Activated B cell treated with CpG ODN at 0.5 μM for 24 hours (primary cell): ENCODE data around the gene IKBKE. TPM values are rescaled to one million over a fixed set of nuclear protein-coding genes. Genes with fewer than 3 reads are reported as not detected.

Source experiments
- ATAC-seq: fragments of 200-7000 bp; cut with Tn5 transposase; one replicate; pipeline ENCODE4 v1.10.0; 2021; ENCODE audit warnings: low read depth, mild to moderate bottlenecking, moderate library complexity
- CTCF ChIA-PET: fragments of 350-600 bp; sonication (Branson Sonifier 250); formaldehyde crosslinking; loops from one replicate; lab custom pipeline; 2021; ENCODE audit warnings: antibody characterized with exemption; lab: Charles Lee
- POLR2A ChIA-PET: fragments of 350-600 bp; sonication (Branson Sonifier 250); formaldehyde crosslinking; loops from one replicate; lab custom pipeline; 2021; ENCODE audit warnings: antibody characterized with exemption; lab: Charles Lee
- DNase-seq: peaks from one replicate; pipeline ENCODE4 v3.0.0; 2022
- H3K27ac Mint-ChIP-seq: one replicate; pipeline ENCODE4 v1.8.0; 2020; ENCODE audit warnings: mixed read lengths
- H3K27me3 Mint-ChIP-seq: one replicate; pipeline ENCODE4 v1.8.0; 2021; ENCODE audit warnings: mixed read lengths
- H3K36me3 Mint-ChIP-seq: one replicate; pipeline ENCODE4 v1.8.0; 2021; ENCODE audit warnings: low read depth, mixed read lengths
- H3K4me1 Mint-ChIP-seq: one replicate; pipeline ENCODE4 v1.8.0; 2021; ENCODE audit warnings: mixed read lengths
- H3K4me3 Mint-ChIP-seq: one replicate; pipeline ENCODE4 v1.8.0; 2020; ENCODE audit warnings: mild to moderate bottlenecking, mixed read lengths
- H3K9me3 Mint-ChIP-seq: one replicate; pipeline ENCODE4 v1.8.0; 2020; ENCODE audit warnings: mixed read lengths
- intact Hi-C: fragments of 100-400 bp; cut with micrococcal nuclease; formaldehyde crosslinking; loops from one replicate; pipeline ENCODE4 v1.15.1; 2024
- total RNA-seq: library from RNA; stranded (reverse); gene quantifications from 2 replicates; pipeline ENCODE4 v1.2.3, GENCODE V29; 2022
- TF ChIP-seq, protein P1 (sequence below): fragments of 200-600 bp; IDR thresholded peaks from one replicate; pipeline ENCODE4 v1.8.0; 2022; ENCODE audit warnings: antibody characterized with exemption, mild to moderate bottlenecking

The IKBKE gene
- total RNA-seq, 1 donor from 2014 or later, result 56.3 TPM

DNA sequence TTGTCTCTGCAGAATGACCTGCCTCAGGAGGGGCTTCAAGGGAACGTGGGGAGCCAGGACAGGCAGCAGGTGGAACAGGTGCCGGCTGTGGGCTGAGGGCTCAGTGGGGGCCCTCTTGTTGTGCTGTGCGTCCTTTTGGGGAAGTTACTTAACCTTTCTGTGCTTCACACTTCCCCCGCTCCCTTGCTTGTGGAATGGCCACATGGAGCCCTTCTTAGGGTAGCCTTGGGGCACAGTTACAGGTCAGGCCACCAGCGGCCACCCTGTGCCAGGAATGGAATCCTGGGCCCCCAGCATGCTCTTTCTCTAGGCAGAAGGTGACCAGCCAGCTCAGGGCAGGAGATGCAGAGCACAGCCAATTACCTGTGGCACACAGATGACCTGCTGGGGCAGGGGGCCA, 2.6 kb downstream of the IKBKE start:
- no peak for DNase-seq
- ChIA-PET POLR2A (no interaction called here), CTCF (no interaction called here)
- H3K27ac Mint-ChIP-seq, result peak overlapping the region; percentile 93
- TF ChIP-seq, protein P1, sequence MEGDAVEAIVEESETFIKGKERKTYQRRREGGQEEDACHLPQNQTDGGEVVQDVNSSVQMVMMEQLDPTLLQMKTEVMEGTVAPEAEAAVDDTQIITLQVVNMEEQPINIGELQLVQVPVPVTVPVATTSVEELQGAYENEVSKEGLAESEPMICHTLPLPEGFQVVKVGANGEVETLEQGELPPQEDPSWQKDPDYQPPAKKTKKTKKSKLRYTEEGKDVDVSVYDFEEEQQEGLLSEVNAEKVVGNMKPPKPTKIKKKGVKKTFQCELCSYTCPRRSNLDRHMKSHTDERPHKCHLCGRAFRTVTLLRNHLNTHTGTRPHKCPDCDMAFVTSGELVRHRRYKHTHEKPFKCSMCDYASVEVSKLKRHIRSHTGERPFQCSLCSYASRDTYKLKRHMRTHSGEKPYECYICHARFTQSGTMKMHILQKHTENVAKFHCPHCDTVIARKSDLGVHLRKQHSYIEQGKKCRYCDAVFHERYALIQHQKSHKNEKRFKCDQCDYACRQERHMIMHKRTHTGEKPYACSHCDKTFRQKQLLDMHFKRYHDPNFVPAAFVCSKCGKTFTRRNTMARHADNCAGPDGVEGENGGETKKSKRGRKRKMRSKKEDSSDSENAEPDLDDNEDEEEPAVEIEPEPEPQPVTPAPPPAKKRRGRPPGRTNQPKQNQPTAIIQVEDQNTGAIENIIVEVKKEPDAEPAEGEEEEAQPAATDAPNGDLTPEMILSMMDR, result no peak
- peaks cover 53% of the 10 kb centered on the region for H3K36me3 Mint-ChIP-seq
- no peaks in the 10 kb centered on the region for H3K9me3 Mint-ChIP-seq
- no peak for ATAC-seq
- peaks cover 48% of the 10 kb centered on the region for H3K4me1 Mint-ChIP-seq
- H3K4me3 Mint-ChIP-seq, result peak overlapping the region; percentile 5
- intact Hi-C loops, result loop anchor here (5.0 kb wide), 1 partner anchor 204 kb away; no protein-coding TSS in a partner anchor
- H3K27me3 Mint-ChIP-seq, result no peaks in the 10 kb centered on the region

DNA sequence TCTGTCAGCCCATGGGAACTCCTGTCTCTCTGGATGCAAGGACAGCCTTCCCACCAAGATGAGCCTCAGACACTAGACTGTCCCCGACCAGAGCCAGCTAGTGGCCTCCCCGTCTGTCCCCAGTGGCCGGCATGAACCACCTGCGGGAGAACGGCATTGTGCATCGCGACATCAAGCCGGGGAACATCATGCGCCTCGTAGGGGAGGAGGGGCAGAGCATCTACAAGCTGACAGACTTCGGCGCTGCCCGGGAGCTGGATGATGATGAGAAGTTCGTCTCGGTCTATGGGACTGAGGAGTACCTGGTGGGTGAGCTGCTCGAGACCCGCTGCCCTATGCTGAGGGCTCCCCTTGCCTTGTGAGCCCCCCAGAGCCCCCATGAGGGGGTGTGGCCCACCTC, 5.8 kb downstream of the IKBKE start:
- H3K9me3 Mint-ChIP-seq, result no peaks in the 10 kb centered on the region
- ChIA-PET CTCF (interaction anchor here (7.2 kb wide), 1 partner anchor 107 kb away, joined by 84 read pairs; no protein-coding TSS in a partner anchor), POLR2A (no interaction called here)
- H3K4me1 Mint-ChIP-seq, result peaks cover 34% of the 10 kb centered on the region
- intact Hi-C loops, result no loop called here
- no peak for ATAC-seq
- no peak overlapping the region for H3K27ac Mint-ChIP-seq
- no peak for DNase-seq
- no peaks in the 10 kb centered on the region for H3K27me3 Mint-ChIP-seq
- peaks cover 80% of the 10 kb centered on the region for H3K36me3 Mint-ChIP-seq
- TF ChIP-seq, protein P1, result no peak
- no peak overlapping the region for H3K4me3 Mint-ChIP-seq

DNA sequence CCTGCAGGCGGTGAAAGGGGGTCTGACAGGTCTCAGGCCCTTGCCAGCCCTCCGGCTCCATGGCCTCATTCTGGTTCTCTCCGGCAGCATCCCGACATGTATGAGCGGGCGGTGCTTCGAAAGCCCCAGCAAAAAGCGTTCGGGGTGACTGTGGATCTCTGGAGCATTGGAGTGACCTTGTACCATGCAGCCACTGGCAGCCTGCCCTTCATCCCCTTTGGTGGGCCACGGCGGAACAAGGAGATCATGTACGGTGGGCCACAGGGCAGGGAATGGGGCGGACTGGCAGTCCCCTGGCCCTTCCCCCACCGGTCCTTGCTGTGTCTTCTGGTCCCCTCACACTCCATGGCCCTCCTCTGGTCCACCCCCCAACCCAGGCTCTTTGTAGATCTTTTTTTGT, 6.3 kb downstream of the IKBKE start:
- no peaks in the 10 kb centered on the region for H3K27me3 Mint-ChIP-seq
- peaks cover 33% of the 10 kb centered on the region for H3K4me1 Mint-ChIP-seq
- H3K36me3 Mint-ChIP-seq, result peaks cover 83% of the 10 kb centered on the region
- ChIA-PET POLR2A (interaction anchor here (0.5 to 1.2 kb wide), 3 partner anchors 11 to 190 kb away, joined by 3 to 4 read pairs (median 3); no protein-coding TSS in a partner anchor), CTCF (interaction anchor here (1.7 to 7.2 kb wide), 3 partner anchors 19 to 188 kb away, joined by 6 to 84 read pairs (median 10); no protein-coding TSS in a partner anchor)
- DNase-seq, result no peak
- H3K9me3 Mint-ChIP-seq, result no peaks in the 10 kb centered on the region
- H3K4me3 Mint-ChIP-seq, result no peak overlapping the region
- no peak overlapping the region for H3K27ac Mint-ChIP-seq
- intact Hi-C loops, result no loop called here
- ATAC-seq, result no peak
- TF ChIP-seq, protein P1, result no peak

DNA sequence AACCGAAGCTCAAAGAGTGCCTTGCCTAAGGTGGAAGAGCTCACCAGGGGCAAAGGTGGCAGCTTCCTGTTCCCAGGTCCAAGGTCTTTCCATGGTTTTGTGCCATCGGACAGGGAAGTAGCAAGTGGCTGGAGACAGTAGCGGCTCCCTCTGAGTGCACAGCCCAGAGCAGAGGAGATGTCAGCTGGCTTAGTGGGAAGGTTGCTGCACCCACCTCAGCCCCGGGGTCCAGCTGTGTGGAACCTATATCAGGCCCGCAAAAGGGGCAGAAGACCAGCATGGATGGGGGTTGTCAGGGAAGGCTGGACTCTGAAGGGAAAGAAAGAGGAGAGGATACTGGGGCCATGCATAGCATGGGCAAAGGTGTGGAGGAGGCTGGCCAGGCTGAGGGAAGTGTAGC, 6.8 kb downstream of the IKBKE start:
- CTCF ChIA-PET, result interaction anchor here (1.5 to 7.2 kb wide), 5 partner anchors 12 to 249 kb away, joined by 4 to 84 read pairs (median 8); no protein-coding TSS in a partner anchor
- TF ChIP-seq, protein P1, result no peak
- Mint-ChIP-seq H3K36me3 (peaks cover 85% of the 10 kb centered on the region), H3K27me3 (no peaks in the 10 kb centered on the region), H3K4me1 (peaks cover 28% of the 10 kb centered on the region), H3K4me3 (no peak overlapping the region), H3K9me3 (no peaks in the 10 kb centered on the region), H3K27ac (no peak overlapping the region)
- DNase-seq (no peak), ATAC-seq (no peak)
- intact Hi-C loops, result no loop called here
- POLR2A ChIA-PET, result interaction anchor here (0.5 to 1.2 kb wide), 3 partner anchors 11 to 189 kb away, joined by 3 to 4 read pairs (median 3); no protein-coding TSS in a partner anchor

DNA sequence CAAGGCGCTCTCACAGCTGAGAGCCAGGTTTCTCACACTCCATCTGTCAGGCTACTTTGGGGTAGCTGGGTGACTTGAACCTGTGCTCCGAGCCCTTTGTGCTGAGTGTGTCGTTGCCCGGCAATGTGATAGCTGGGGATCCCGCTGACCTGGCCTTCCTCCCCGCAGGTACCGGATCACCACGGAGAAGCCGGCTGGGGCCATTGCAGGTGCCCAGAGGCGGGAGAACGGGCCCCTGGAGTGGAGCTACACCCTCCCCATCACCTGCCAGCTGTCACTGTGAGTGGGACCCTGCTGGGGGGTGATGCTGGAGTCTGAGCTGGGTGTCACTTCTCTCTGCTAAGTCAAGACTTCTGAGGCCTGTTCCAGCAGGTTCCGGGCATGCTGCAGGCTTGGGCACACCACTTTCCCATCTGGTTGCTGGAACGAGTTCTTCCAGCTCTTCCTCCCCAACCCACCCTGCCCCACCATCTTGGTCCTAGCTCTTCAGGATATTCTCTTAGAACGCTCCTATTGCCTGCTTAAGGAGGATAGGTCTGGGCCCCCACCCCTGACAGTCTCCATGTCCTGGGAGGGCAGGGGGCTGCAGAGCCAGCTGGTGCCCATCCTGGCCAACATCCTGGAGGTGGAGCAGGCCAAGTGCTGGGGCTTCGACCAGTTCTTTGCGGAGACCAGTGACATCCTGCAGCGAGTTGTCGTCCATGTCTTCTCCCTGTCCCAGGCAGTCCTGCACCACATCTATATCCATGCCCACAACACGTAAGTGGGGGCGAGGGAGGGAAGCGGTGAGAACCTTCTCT, 7.5 kb downstream of the IKBKE start:
- TF ChIP-seq, protein P1, result no peak
- H3K4me3 Mint-ChIP-seq, result no peak overlapping the region
- no peak for ATAC-seq
- peaks cover 90% of the 10 kb centered on the region for H3K36me3 Mint-ChIP-seq
- POLR2A ChIA-PET, result interaction anchor here (1.2 kb wide), 1 partner anchor 12 kb away, joined by 3 read pairs; no protein-coding TSS in a partner anchor
- CTCF ChIA-PET, result interaction anchor here (1.5 to 7.2 kb wide), 5 partner anchors 12 to 248 kb away, joined by 4 to 84 read pairs (median 8); no protein-coding TSS in a partner anchor
- DNase-seq, result no peak
- H3K27ac Mint-ChIP-seq, result no peak overlapping the region
- intact Hi-C loops, result no loop called here
- H3K4me1 Mint-ChIP-seq, result peaks cover 21% of the 10 kb centered on the region
- H3K9me3 Mint-ChIP-seq, result no peaks in the 10 kb centered on the region
- H3K27me3 Mint-ChIP-seq, result no peaks in the 10 kb centered on the region
